Hepatocyte (in vitro differentiated cells): ENCODE measurements around the gene UNG. TPM values are rescaled to one million over a fixed set of nuclear protein-coding genes. Genes with fewer than 3 reads are reported as not detected.

Source experiments
- DNase-seq: peaks from one replicate; pipeline ENCODE4 v3.0.0-alpha.2; 2016; ENCODE audit warnings: low spot score
- H2AFZ ChIP-seq: fragments of 200-600 bp; sonication (generic); 2 replicates; pipeline ENCODE4 v1.6.0; 2016; ENCODE audit warnings: antibody characterized with exemption, mild to moderate bottlenecking
- H3K27ac ChIP-seq: fragments of 200-600 bp; sonication (generic); 2 replicates; pipeline ENCODE4 v1.5.1; 2016; ENCODE audit warnings: mild to moderate bottlenecking
- H3K27me3 ChIP-seq: fragments of 200-600 bp; sonication (generic); 2 replicates; pipeline ENCODE4 v1.6.1; 2016
- H3K36me3 ChIP-seq: fragments of 200-600 bp; sonication (generic); replicated peaks from 2 replicates; pipeline ENCODE4 v1.5.1; 2016; ENCODE audit warnings: low read depth; ENCODE audit not compliant: insufficient read depth
- H3K4me1 ChIP-seq: fragments of 200-600 bp; sonication (generic); 2 replicates; pipeline ENCODE4 v1.5.1; 2016; ENCODE audit warnings: mild to moderate bottlenecking, moderate library complexity; ENCODE audit not compliant: insufficient read depth
- H3K4me2 ChIP-seq: fragments of 200-600 bp; sonication (generic); 2 replicates; pipeline ENCODE4 v1.6.0; 2016
- H3K4me3 ChIP-seq: fragments of 200-600 bp; sonication (generic); 2 replicates; pipeline ENCODE4 v1.5.1; 2016; ENCODE audit warnings: mild to moderate bottlenecking
- H3K79me2 ChIP-seq: fragments of 200-600 bp; sonication (generic); 2 replicates; pipeline ENCODE4 v1.6.0; 2017; ENCODE audit warnings: mild to moderate bottlenecking
- H3K9me2 ChIP-seq: fragments of 200-600 bp; sonication (generic); replicated peaks from 2 replicates; pipeline ENCODE4 v1.6.0; 2017; ENCODE audit warnings: mild to moderate bottlenecking; ENCODE audit not compliant: insufficient read depth
- H3K9me3 ChIP-seq: fragments of 200-600 bp; sonication (generic); 2 replicates; pipeline ENCODE4 v1.5.1; 2016; ENCODE audit warnings: low read depth, mild to moderate bottlenecking
- H4K20me1 ChIP-seq: fragments of 200-600 bp; sonication (generic); 2 replicates; pipeline ENCODE4 v1.6.0; 2016; ENCODE audit warnings: mild to moderate bottlenecking; ENCODE audit not compliant: insufficient read depth, poor library complexity, severe bottlenecking
- CTCF ChIP-seq: fragments of 200-600 bp; sonication (generic); IDR thresholded peaks from 2 replicates; pipeline ENCODE4 v1.5.1; 2016; ENCODE audit warnings: antibody characterized with exemption, mild to moderate bottlenecking; ENCODE audit not compliant: poor library complexity
- EZH2 ChIP-seq: fragments of 200-600 bp; sonication (generic); IDR thresholded peaks from 2 replicates; pipeline ENCODE4 v1.6.1; 2016; ENCODE audit warnings: antibody characterized with exemption, mild to moderate bottlenecking, borderline replicate concordance
- EZH2phosphoT487 ChIP-seq: fragments of 200-600 bp; sonication (generic); IDR thresholded peaks from one replicate; pipeline ENCODE4 v1.6.1; 2018; ENCODE audit warnings: antibody characterized with exemption, mild to moderate bottlenecking, low read depth, moderate library complexity; ENCODE audit not compliant: unreplicated experiment, severe bottlenecking
- WGBS: methylation state at CpG from one replicate; pipeline ENCODE4 v1.1.6; 2016; ENCODE audit warnings: low lambda C conversion rate; ENCODE audit errors: missing lambda C conversion rate; 5-methylcytosine and 5-hydroxymethylcytosine counted together
- polyA plus RNA-seq: library from polyadenylated mRNA; unstranded; fragments of >200 nt; fragmentation: Nextera tagmentation; extraction: Ambion mirVana; gene quantifications from 2 replicates; pipeline ENCODE4 v1.2.1, GENCODE V29; 2016
- total RNA-seq: library from RNA; depleted of rRNA; stranded (reverse); fragments of >200 nt; gene quantifications from 2 replicates; pipeline ENCODE4 v1.2.3, GENCODE V29; 2014

Gene UNG
- total and polyA plus RNA-seq, 2 experiments from 2014 or later: 35.7 to 41.2 TPM

GRCh38 chr12:109125791-109126190 lies 28.4 kb downstream of the UNG start:
- WGBS: 83% methylated on average over 7 of the region's 7 CpGs
- H2AFZ ChIP-seq: no peak overlapping the region

GRCh38 chr12:109126784-109127183 lies 29.4 kb downstream of the UNG start:
- Histone ChIP-seq H3K9me2 (no peaks in the 10 kb centered on the region), H3K27me3 (no peaks in the 10 kb centered on the region), H3K4me1 (no peaks in the 10 kb centered on the region), H3K4me2 (no peak overlapping the region), H3K9me3 (no peaks in the 10 kb centered on the region), H3K27ac (no peak overlapping the region), H3K4me3 (no peak overlapping the region), H2AFZ (no peak overlapping the region), H4K20me1 (no peaks in the 10 kb centered on the region), H3K79me2 (no peaks in the 10 kb centered on the region), H3K36me3 (no peaks in the 10 kb centered on the region)
- no peak for DNase-seq
- WGBS: 83% methylated on average over 3 of the region's 3 CpGs
- TF ChIP-seq EZH2: no peak
- no peak for TF ChIP-seq EZH2phosphoT487
- no peak for TF ChIP-seq CTCF

More at GRCh38 chr12:109125791-109126190, 28.4 kb downstream of the UNG start:
- Histone ChIP-seq H3K27ac (no peak overlapping the region), H3K9me3 (no peaks in the 10 kb centered on the region), H3K79me2 (no peaks in the 10 kb centered on the region), H4K20me1 (no peaks in the 10 kb centered on the region), H3K27me3 (no peaks in the 10 kb centered on the region), H3K9me2 (no peaks in the 10 kb centered on the region), H3K4me3 (no peak overlapping the region), H3K4me2 (no peak overlapping the region), H3K36me3 (no peaks in the 10 kb centered on the region), H3K4me1 (no peaks in the 10 kb centered on the region)
- no peak for DNase-seq
- no peak for TF ChIP-seq EZH2phosphoT487
- no peak for TF ChIP-seq EZH2
- TF ChIP-seq CTCF: no peak

- no peaks in the 10 kb centered on the region for H3K9me2 ChIP-seq
- no peaks in the 10 kb centered on the region for H3K4me1 ChIP-seq
Observed at GRCh38 chr12:109127533-109128242, 30.3 kb downstream of the UNG start.

GRCh38 chr12:109130297-109131153 lies 33.1 kb downstream of the UNG start:
- Histone ChIP-seq H3K9me2 (no peaks in the 10 kb centered on the region), H4K20me1 (no peaks in the 10 kb centered on the region), H3K4me3 (no peak overlapping the region), H3K36me3 (no peaks in the 10 kb centered on the region), H3K27me3 (no peaks in the 10 kb centered on the region), H3K4me2 (no peak overlapping the region), H3K79me2 (no peaks in the 10 kb centered on the region), H3K4me1 (no peaks in the 10 kb centered on the region), H3K9me3 (no peaks in the 10 kb centered on the region), H3K27ac (no peak overlapping the region), H2AFZ (no peak overlapping the region)
- 91% methylated on average over 15 of the region's 15 CpGs for WGBS
- no peak for DNase-seq
- TF ChIP-seq EZH2phosphoT487: no peak
- no peak for TF ChIP-seq EZH2
- no peak for TF ChIP-seq CTCF

More at GRCh38 chr12:109127533-109128242, 30.3 kb downstream of the UNG start:
- no peaks in the 10 kb centered on the region for H3K36me3 ChIP-seq
- no peaks in the 10 kb centered on the region for H4K20me1 ChIP-seq
- TF ChIP-seq EZH2: no peak
- H2AFZ ChIP-seq: no peak overlapping the region
- H3K4me3 ChIP-seq: no peak overlapping the region
- WGBS: 88% methylated on average over 13 of the region's 13 CpGs
- H3K79me2 ChIP-seq: no peaks in the 10 kb centered on the region
- no peak for DNase-seq
- H3K9me3 ChIP-seq: no peaks in the 10 kb centered on the region
- H3K27me3 ChIP-seq: no peaks in the 10 kb centered on the region
- H3K27ac ChIP-seq: no peak overlapping the region
- no peak overlapping the region for H3K4me2 ChIP-seq
